T follicular helper cell (primary cell): Measurements from ENCODE around the gene ICAM1.
"Not testable (repeated sequence)": the region's sequence is repeated elsewhere in the genome, so short reads cannot be mapped to it uniquely, and the experiment has no call there.

ENCODE experiments used
- DNase-seq: peaks from one replicate; pipeline ENCODE4 v3.0.0-alpha.2; 2020; ENCODE audit warnings: low read depth

Gene ICAM1

GRCh38 chr19:10277795-10278589 is 7.1 kb downstream of the ICAM1 start:
- no peak for DNase-seq

- no peak for DNase-seq
Observed at GRCh38 chr19:10278935-10279334, 8.0 kb downstream of the ICAM1 start.

- no peak for DNase-seq
Observed at GRCh38 chr19:10279737-10280442, 9.0 kb downstream of the ICAM1 start.

GRCh38 chr19:10282043-10282442 is 11.1 kb downstream of the ICAM1 start:
- not testable (repeated sequence) for DNase-seq

- DNase-seq: no peak
Observed at GRCh38 chr19:10283301-10284064, 12.6 kb downstream of the ICAM1 start.

- DNase-seq: no peak
Observed at GRCh38 chr19:10284065-10284959, 13.4 kb downstream of the ICAM1 start.

GRCh38 chr19:10284960-10285278 is 14.0 kb downstream of the ICAM1 start:
- no peak for DNase-seq

GRCh38 chr19:10285393-10285792 is 14.5 kb downstream of the ICAM1 start:
- DNase-seq: no peak

- DNase-seq: no peak
Observed at GRCh38 chr19:10286803-10287737, 16.1 kb downstream of the ICAM1 start, which contains the start of gene ICAM4. ICAM4 (plus strand) TSS chr19:10286955; CDS start chr19:10287013, 58 bp downstream.

GRCh38 chr19:10288662-10289166 is 17.8 kb downstream of the ICAM1 start:
- no peak for DNase-seq

GRCh38 chr19:10289167-10289835 is 18.4 kb downstream of the ICAM1 start:
- DNase-seq: peak; percentile 46

- DNase-seq: no peak
Observed at GRCh38 chr19:10289836-10290356, 19.0 kb downstream of the ICAM1 start, which contains the start of gene ICAM5. ICAM5 (plus strand) TSS chr19:10289952; CDS start chr19:10290044, 92 bp downstream.

GRCh38 chr19:10290357-10290875 is 19.5 kb downstream of the ICAM1 start:
- no peak for DNase-seq

- no peak for DNase-seq
Observed at GRCh38 chr19:10290876-10291553, 20.1 kb downstream of the ICAM1 start.

GRCh38 chr19:10291554-10292205 is 20.8 kb downstream of the ICAM1 start:
- no peak for DNase-seq

- peak; percentile 49 for DNase-seq
Observed at GRCh38 chr19:10292206-10292788, 21.4 kb downstream of the ICAM1 start.
